ENCODE data around the gene ZFAND5. TPM values are rescaled to one million over a fixed set of nuclear protein-coding genes. Genes with fewer than 3 reads are reported as not detected.

Gene ZFAND5
- total and polyA plus RNA-seq, 7 donors, result 77.7 to 951 (median 594) TPM

DNA sequence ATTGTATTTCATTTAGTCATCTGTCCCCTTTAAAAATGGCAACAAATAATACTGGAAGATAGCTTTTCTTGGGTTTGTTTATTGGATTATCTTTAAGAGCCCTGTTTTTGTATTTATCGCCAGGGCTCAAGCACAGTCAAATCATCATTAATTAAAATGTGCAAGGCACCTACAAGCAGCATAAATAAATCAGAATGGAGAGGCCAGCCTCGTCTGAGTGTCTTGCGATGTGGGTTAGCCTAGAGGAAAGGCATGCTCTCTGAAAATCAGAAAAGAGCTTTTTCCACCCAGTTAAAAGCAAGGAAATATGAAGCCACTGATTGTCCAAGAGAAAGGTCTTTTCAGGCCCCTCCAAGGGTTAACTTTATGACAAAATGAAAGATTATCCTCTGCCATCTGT lies 31.8 kb downstream of the ZFAND5 start:
- no peak overlapping the region for H3K4me3 ChIP-seq
- no peak for TF ChIP-seq CTCF (IDR thresholded peaks at IDR 0.05)
- H3K27me3 ChIP-seq (ENCODE audit: insufficient read depth in 3 of 3, low read length in 2 of 3), result no peaks in the 10 kb centered on the region
- H3K4me1 ChIP-seq, result no peaks in the 10 kb centered on the region
- no peaks in the 10 kb centered on the region for H3K9me3 ChIP-seq
- WGBS, 3 donors, result 63 to 74% (median 72%) methylated on average over 3 of the region's 3 CpGs
- DNase-seq (no peak), ATAC-seq (no peak)
- intact Hi-C loops (cut with DNase I), result no loop called here
- no peaks in the 10 kb centered on the region for H3K36me3 ChIP-seq (ENCODE audit: insufficient read depth in 1 of 2, low read depth in 1 of 2)
- H3K27ac ChIP-seq, result no peak overlapping the region

DNA sequence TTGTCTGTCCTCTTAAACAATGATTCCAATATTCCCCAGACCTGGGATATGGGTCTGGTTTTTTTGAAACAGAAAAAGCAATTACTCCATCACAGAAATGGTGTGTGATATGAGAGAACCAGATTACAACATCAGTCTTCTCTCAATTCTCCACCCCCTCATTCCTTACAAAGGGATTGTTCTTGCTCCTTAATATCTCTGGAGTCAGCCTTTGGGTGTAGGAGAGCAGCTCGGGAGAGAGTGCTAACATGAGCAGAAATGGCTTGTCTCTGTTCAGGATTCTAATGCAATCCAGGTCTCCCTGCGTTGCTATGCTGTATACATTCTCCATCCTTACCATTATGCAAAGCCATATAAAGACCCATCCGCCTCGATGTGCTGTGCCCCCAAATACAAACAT lies 32.7 kb downstream of the ZFAND5 start:
- no peak overlapping the region for H3K4me3 ChIP-seq
- no peaks in the 10 kb centered on the region for H3K36me3 ChIP-seq (ENCODE audit: insufficient read depth in 1 of 2, low read depth in 1 of 2)
- H3K27me3 ChIP-seq (ENCODE audit: insufficient read depth in 3 of 3, low read length in 2 of 3), result no peaks in the 10 kb centered on the region
- no peak for ATAC-seq
- no peaks in the 10 kb centered on the region for H3K4me1 ChIP-seq
- intact Hi-C loops (cut with DNase I), result no loop called here
- no peak overlapping the region for H3K27ac ChIP-seq
- no peaks in the 10 kb centered on the region for H3K9me3 ChIP-seq
- no peak for DNase-seq
- 81 to 90% (median 85%) methylated on average over 4 of the region's 4 CpGs for WGBS, 3 donors
- no peak for TF ChIP-seq CTCF (IDR thresholded peaks at IDR 0.05)

DNA sequence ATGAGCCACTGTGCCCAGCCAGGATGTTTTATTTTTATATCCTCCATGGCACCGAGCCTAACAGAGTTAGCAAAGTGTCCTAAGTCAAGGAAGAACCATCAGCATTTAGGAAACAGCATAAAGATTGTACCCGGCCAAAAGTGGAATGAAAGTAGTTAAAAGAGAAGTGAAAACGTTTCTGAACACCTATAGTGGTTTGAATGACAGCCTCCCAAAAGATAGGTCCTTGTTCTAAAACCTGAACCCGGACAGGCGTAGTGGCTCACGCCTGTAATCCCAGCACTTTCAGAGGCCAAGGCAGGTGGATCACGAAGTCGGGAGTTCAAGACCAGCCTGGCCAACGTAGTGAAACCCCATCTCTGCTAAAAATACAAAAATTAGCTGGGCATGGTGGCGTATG lies 37.4 kb downstream of the ZFAND5 start:
- no peak for DNase-seq
- no peaks in the 10 kb centered on the region for H3K27me3 ChIP-seq (ENCODE audit: insufficient read depth in 3 of 3, low read length in 2 of 3)
- intact Hi-C loops (cut with DNase I), result no loop called here
- H3K9me3 ChIP-seq, result no peaks in the 10 kb centered on the region
- TF ChIP-seq CTCF (IDR thresholded peaks at IDR 0.05), result no peak
- no peak overlapping the region for H3K27ac ChIP-seq
- no peaks in the 10 kb centered on the region for H3K36me3 ChIP-seq (ENCODE audit: insufficient read depth in 1 of 2, low read depth in 1 of 2)
- H3K4me1 ChIP-seq, result no peaks in the 10 kb centered on the region
- no peak overlapping the region for H3K4me3 ChIP-seq
- no peak for ATAC-seq
- 86 to 91% (median 87%) methylated on average over 10 of the region's 10 CpGs for WGBS, 3 donors

- Histone ChIP-seq H3K27me3 (ENCODE audit: insufficient read depth in 3 of 3, low read length in 2 of 3) (no peaks in the 10 kb centered on the region), H3K4me3 (no peak overlapping the region), H3K9me3 (no peaks in the 10 kb centered on the region), H3K27ac (no peak overlapping the region), H3K36me3 (ENCODE audit: insufficient read depth in 1 of 2, low read depth in 1 of 2) (no peaks in the 10 kb centered on the region), H3K4me1 (no peaks in the 10 kb centered on the region)
- no peak for DNase-seq
- intact Hi-C loops (cut with DNase I), result no loop called here
- no peak for ATAC-seq
- WGBS, 3 donors, result 92 to 94% (median 93%) methylated on average over 2 of the region's 2 CpGs
- no peak for TF ChIP-seq CTCF (IDR thresholded peaks at IDR 0.05)
Measured at GRCh38 chr9:72326641-72327040, 38.4 kb downstream of the ZFAND5 start.

- whole genome bisulfite sequencing, 3 donors, result 86 to 91% (median 90%) methylated on average over 3 of the region's 3 CpGs
- TF ChIP-seq CTCF (IDR thresholded peaks at IDR 0.05), result no peak
- Histone ChIP-seq H3K4me1 (no peaks in the 10 kb centered on the region), H3K36me3 (ENCODE audit: insufficient read depth in 1 of 2, low read depth in 1 of 2) (no peaks in the 10 kb centered on the region), H3K4me3 (no peak overlapping the region), H3K9me3 (no peaks in the 10 kb centered on the region), H3K27ac (no peak overlapping the region), H3K27me3 (ENCODE audit: insufficient read depth in 3 of 3, low read length in 2 of 3) (no peaks in the 10 kb centered on the region)
- intact Hi-C loops (cut with DNase I), result no loop called here
- ATAC-seq (no peak), DNase-seq (no peak)
Measured at GRCh38 chr9:72324974-72325373, 40.0 kb downstream of the ZFAND5 start.

Measured in psoas muscle (tissue), 8 donors.